ENCODE data around the gene DPF3. TPM values are rescaled to one million over a fixed set of nuclear protein-coding genes. Genes with fewer than 3 reads are reported as not detected.

Gene DPF3
- total and polyA plus RNA-seq, 9 of the 15 experiments (the other 6 are each of a cell fraction or from before 2014, with no cell fraction given) = 0.21 to 4.9 (median 1.2) TPM

DNA sequence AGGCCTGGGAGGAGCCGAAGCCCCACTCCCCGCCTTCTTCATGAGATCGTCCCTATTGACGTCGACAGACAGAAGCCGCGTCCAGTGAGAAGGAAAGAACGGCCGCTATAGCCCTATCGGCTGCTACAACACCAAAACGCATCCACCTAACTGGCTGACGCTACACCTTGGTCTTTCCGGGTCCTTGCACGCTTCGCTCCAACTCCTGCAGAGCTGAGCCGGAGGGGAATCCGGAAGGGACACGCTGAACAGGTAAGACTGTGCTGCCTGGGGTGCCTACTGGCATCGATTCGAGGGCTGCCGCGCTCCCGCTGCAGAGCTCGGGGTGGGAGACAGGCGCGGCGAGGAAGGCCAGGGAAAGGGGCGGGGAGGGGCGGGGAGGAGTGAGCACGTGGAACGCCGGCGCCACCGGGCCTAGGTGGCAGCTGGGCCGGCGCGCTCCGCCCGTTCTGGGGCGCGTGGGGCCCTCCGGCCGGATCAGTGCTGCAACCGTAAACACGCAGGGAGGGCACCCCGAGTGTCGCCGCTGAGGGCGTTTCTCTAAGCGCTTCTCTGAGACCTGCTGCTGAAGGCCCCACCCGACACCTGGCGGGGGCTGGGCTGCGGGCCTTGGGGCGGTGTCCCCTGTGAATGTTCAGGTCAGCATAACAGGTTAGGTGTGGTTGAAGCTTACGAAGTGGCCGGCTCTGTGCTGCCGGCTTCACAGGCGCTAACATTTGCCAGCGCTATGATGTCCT, 32.6 kb upstream of the DPF3 start, which contains the start of gene DCAF4 (continued):
- TF ChIP-seq CEBPZ (IDR thresholded peaks at IDR 0.05; ENCODE audit: borderline replicate concordance, low read depth, low read length) (peak; percentile 53; the same call in 1 of the 2 replicates), SUPT5H (IDR thresholded peaks at IDR 0.05) (peak; percentile 8; the same call in 1 of the 2 replicates), NR3C1 (CRISPR knock-in tag; IDR thresholded peaks at IDR 0.05) (0 out of 2 replicates have a peak, but pooled peaks have one; percentile 54), CREM (IDR thresholded peaks at IDR 0.05; ENCODE audit: low read depth) (peak; percentile 81), CBX5 (IDR thresholded peaks at IDR 0.05; ENCODE audit: borderline replicate concordance, low read depth) (no peak), PBX2 (CRISPR knock-in tag; IDR thresholded peaks at IDR 0.05; ENCODE audit: low read depth) (peak; percentile 72), PBX2 (tag; conservative IDR thresholded peaks at IDR 0.05; ENCODE audit: low read depth) (peak; percentile 95), PHF8 (IDR thresholded peaks at IDR 0.05; ENCODE audit: borderline replicate concordance, low read length) (peak; percentile 66; the same call in 1 of the 2 replicates), SP1 (CRISPR knock-in tag; IDR thresholded peaks at IDR 0.05) (0 out of 2 replicates have a peak, but pooled peaks have one; percentile 0), HDAC1 (IDR thresholded peaks at IDR 0.05) (peak; percentile 68 to 99; a peak in 3 of 4 replicates), SIN3A (IDR thresholded peaks at IDR 0.05; ENCODE audit: borderline replicate concordance in 2 of 2, control insufficient read depth in 1 of 2, low read depth in 2 of 2, low read length in 2 of 2) (peak; percentile 75 to 94; a peak in 2 of 4 replicates), ZFX (CRISPR knock-in tag; IDR thresholded peaks at IDR 0.05) (peak; percentile 91), ELF1 (tag; IDR thresholded peaks at IDR 0.05) (peak; percentile 79), TGIF2 (CRISPR knock-in tag; IDR thresholded peaks at IDR 0.05) (0 out of 2 replicates have a peak, but pooled peaks have one; percentile 68), ZNF133 (CRISPR knock-in tag; IDR thresholded peaks at IDR 0.05) (no peak)
- TF ChIP-seq, protein P1, sequence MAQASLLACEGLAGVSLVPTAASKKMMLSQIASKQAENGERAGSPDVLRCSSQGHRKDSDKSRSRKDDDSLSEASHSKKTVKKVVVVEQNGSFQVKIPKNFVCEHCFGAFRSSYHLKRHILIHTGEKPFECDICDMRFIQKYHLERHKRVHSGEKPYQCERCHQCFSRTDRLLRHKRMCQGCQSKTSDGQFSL (CRISPR knock-in tag; IDR thresholded peaks at IDR 0.05) = 0 out of 2 replicates have a peak, but pooled peaks have one; percentile 28
- TF ChIP-seq, protein P1 (tag; IDR thresholded peaks at IDR 0.05) = no peak
- TF ChIP-seq, protein P2, sequence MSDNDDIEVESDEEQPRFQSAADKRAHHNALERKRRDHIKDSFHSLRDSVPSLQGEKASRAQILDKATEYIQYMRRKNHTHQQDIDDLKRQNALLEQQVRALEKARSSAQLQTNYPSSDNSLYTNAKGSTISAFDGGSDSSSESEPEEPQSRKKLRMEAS (CRISPR knock-in tag; IDR thresholded peaks at IDR 0.05) = peak; percentile 87

Data from K562 (cell line).